Measurements from ENCODE around the gene ING5. TPM values are rescaled to one million over a fixed set of nuclear protein-coding genes. Genes with fewer than 3 reads are reported as not detected.
A peak's percentile ranks its signal among the peaks of the same experiment; 100 is the strongest.

The ING5 gene
- total RNA-seq, 1 donor from 2014 or later = 22.4 TPM

- DNase-seq (ENCODE audit: low spot score) = no peak
These were observed 29.3 kb upstream of the ING5 start for GRCh38 chr2:241672243-241673188.

GRCh38 chr2:241673189-241673663 is 28.6 kb upstream of the ING5 start:
- no peak for DNase-seq (ENCODE audit: low spot score)

- no peak for DNase-seq (ENCODE audit: low spot score)
These were observed 27.8 kb upstream of the ING5 start for GRCh38 chr2:241673797-241674725.

- DNase-seq (ENCODE audit: low spot score) = no peak
These were observed 26.0 kb upstream of the ING5 start for GRCh38 chr2:241675885-241676284.

GRCh38 chr2:241676665-241677064 is 25.2 kb upstream of the ING5 start:
- no peak for DNase-seq (ENCODE audit: low spot score)

- no peak for DNase-seq (ENCODE audit: low spot score)
These were observed 24.4 kb upstream of the ING5 start for GRCh38 chr2:241677392-241677791.

- no peak for DNase-seq (ENCODE audit: low spot score)
These were observed 23.5 kb upstream of the ING5 start for GRCh38 chr2:241678307-241678706.

- DNase-seq (ENCODE audit: low spot score) = no peak
These were observed 22.9 kb upstream of the ING5 start for GRCh38 chr2:241678784-241679540.

GRCh38 chr2:241680044-241680443 is 21.8 kb upstream of the ING5 start:
- no peak for DNase-seq (ENCODE audit: low spot score)

GRCh38 chr2:241680827-241681599 is 20.8 kb upstream of the ING5 start:
- peak; percentile 28 for DNase-seq (ENCODE audit: low spot score)

- no peak for DNase-seq (ENCODE audit: low spot score)
These were observed 15.6 kb upstream of the ING5 start for GRCh38 chr2:241686324-241686649.

GRCh38 chr2:241686650-241687425 is 15.0 kb upstream of the ING5 start, which contains the start of gene DTYMK:
Gene DTYMK (minus strand): TSS chr2:241686815. CDS start chr2:241686783, 32 bp downstream.
- peak; percentile 99 for DNase-seq (ENCODE audit: low spot score)

GRCh38 chr2:241689306-241689705 is 12.5 kb upstream of the ING5 start:
- no peak for DNase-seq (ENCODE audit: low spot score)

GRCh38 chr2:241690202-241690717 is 11.6 kb upstream of the ING5 start:
- DNase-seq (ENCODE audit: low spot score) = no peak

GRCh38 chr2:241692448-241692847 is 9.4 kb upstream of the ING5 start:
- peak; percentile 23 for DNase-seq (ENCODE audit: low spot score)

- DNase-seq (ENCODE audit: low spot score) = no peak
These were observed 6.2 kb upstream of the ING5 start for GRCh38 chr2:241695651-241696050.

- no peak for DNase-seq (ENCODE audit: low spot score)
These were observed 765 bp upstream of the ING5 start for GRCh38 chr2:241701149-241701398.

GRCh38 chr2:241702155-241703031 is 554 bp downstream of the ING5 start:
- DNase-seq (ENCODE audit: low spot score) = peak; percentile 84

Measured in umbilical cord (tissue), 2 donors.